Measurements from ENCODE around the gene RBP7. TPM values are rescaled to one million over a fixed set of nuclear protein-coding genes. Genes with fewer than 3 reads are reported as not detected.
"Not testable (repeated sequence)": the region's sequence is repeated elsewhere in the genome, so short reads cannot be mapped to it uniquely, and the experiment has no call there.

Gene RBP7
- total RNA-seq, 1 donor from 2014 or later, result 0.92 TPM

- no peak for DNase-seq (ENCODE audit: low spot score)
- H3K9me3 Mint-ChIP-seq (ENCODE audit: unreplicated experiment), result no peaks in the 10 kb centered on the region
These were observed 30.0 kb downstream of the RBP7 start for GRCh38 chr1:10027027-10027426.

GRCh38 chr1:10028956-10029500 is 32.0 kb downstream of the RBP7 start:
- H3K36me3 Mint-ChIP-seq (ENCODE audit: low read depth, unreplicated experiment); H3K9me3 Mint-ChIP-seq (ENCODE audit: unreplicated experiment); H3K4me1 Mint-ChIP-seq (ENCODE audit: unreplicated experiment); H3K4me3 Mint-ChIP-seq (ENCODE audit: unreplicated experiment); H3K27ac Mint-ChIP-seq (ENCODE audit: unreplicated experiment); H3K27me3 Mint-ChIP-seq (ENCODE audit: unreplicated experiment); DNase-seq (ENCODE audit: low spot score): not testable (repeated sequence)

More at GRCh38 chr1:10027027-10027426, 30.0 kb downstream of the RBP7 start:
- TF ChIP-seq CTCF (IDR thresholded peaks at IDR 0.05; ENCODE audit: unreplicated experiment), result no peak
- Mint-ChIP-seq H3K27ac (ENCODE audit: unreplicated experiment) (no peak overlapping the region), H3K36me3 (ENCODE audit: low read depth, unreplicated experiment) (peaks cover under 1% of the 10 kb centered on the region), H3K27me3 (ENCODE audit: unreplicated experiment) (peaks cover under 1% of the 10 kb centered on the region), H3K4me3 (ENCODE audit: unreplicated experiment) (no peak overlapping the region), H3K4me1 (ENCODE audit: unreplicated experiment) (peaks cover under 1% of the 10 kb centered on the region)

GRCh38 chr1:10031461-10031860 is 34.4 kb downstream of the RBP7 start:
- no peak overlapping the region for H3K4me3 Mint-ChIP-seq (ENCODE audit: unreplicated experiment)
- H3K27me3 Mint-ChIP-seq (ENCODE audit: unreplicated experiment), result peaks cover 3% of the 10 kb centered on the region
- H3K36me3 Mint-ChIP-seq (ENCODE audit: low read depth, unreplicated experiment), result peaks cover 4% of the 10 kb centered on the region
- no peak overlapping the region for H3K27ac Mint-ChIP-seq (ENCODE audit: unreplicated experiment)
- no peak for DNase-seq (ENCODE audit: low spot score)
- no peak for TF ChIP-seq CTCF (IDR thresholded peaks at IDR 0.05; ENCODE audit: unreplicated experiment)
- H3K4me1 Mint-ChIP-seq (ENCODE audit: unreplicated experiment), result peaks cover 13% of the 10 kb centered on the region
- H3K9me3 Mint-ChIP-seq (ENCODE audit: unreplicated experiment), result no peaks in the 10 kb centered on the region

GRCh38 chr1:10032590-10033358 is 35.7 kb downstream of the RBP7 start, which contains the start of gene UBE4B:
UBE4B (plus strand) TSS chr1:10032958; CDS start chr1:10033671, 713 bp downstream.
- H3K4me1 Mint-ChIP-seq (ENCODE audit: unreplicated experiment), result peaks cover 13% of the 10 kb centered on the region
- peak; percentile 100 for DNase-seq (ENCODE audit: low spot score)

GRCh38 chr1:10033359-10033845 is 36.4 kb downstream of the RBP7 start:
- peaks cover 3% of the 10 kb centered on the region for H3K27me3 Mint-ChIP-seq (ENCODE audit: unreplicated experiment)
- peaks cover 13% of the 10 kb centered on the region for H3K4me1 Mint-ChIP-seq (ENCODE audit: unreplicated experiment)
- TF ChIP-seq CTCF (IDR thresholded peaks at IDR 0.05; ENCODE audit: unreplicated experiment), result no peak
- H3K4me3 Mint-ChIP-seq (ENCODE audit: unreplicated experiment), result peak overlapping the region; percentile 91
- H3K9me3 Mint-ChIP-seq (ENCODE audit: unreplicated experiment), result no peaks in the 10 kb centered on the region
- peak; percentile 22 for DNase-seq (ENCODE audit: low spot score)
- peaks cover 4% of the 10 kb centered on the region for H3K36me3 Mint-ChIP-seq (ENCODE audit: low read depth, unreplicated experiment)
- H3K27ac Mint-ChIP-seq (ENCODE audit: unreplicated experiment), result peak overlapping the region; percentile 67

More at GRCh38 chr1:10032590-10033358, 35.7 kb downstream of the RBP7 start, which contains the start of gene UBE4B:
- H3K36me3 Mint-ChIP-seq (ENCODE audit: low read depth, unreplicated experiment), result peaks cover 4% of the 10 kb centered on the region
- peaks cover 3% of the 10 kb centered on the region for H3K27me3 Mint-ChIP-seq (ENCODE audit: unreplicated experiment)
- H3K9me3 Mint-ChIP-seq (ENCODE audit: unreplicated experiment), result no peaks in the 10 kb centered on the region
- TF ChIP-seq CTCF (IDR thresholded peaks at IDR 0.05; ENCODE audit: unreplicated experiment), result peak; percentile 93
- peak within 1 kb of the TSS; percentile 97 for H3K27ac Mint-ChIP-seq (ENCODE audit: unreplicated experiment)
- peak within 1 kb of the TSS; percentile 91 for H3K4me3 Mint-ChIP-seq (ENCODE audit: unreplicated experiment)

Measured in endothelial cell (in vitro differentiated cells).